ENCODE results near the gene SPTLC1. TPM values are rescaled to one million over a fixed set of nuclear protein-coding genes. Genes with fewer than 3 reads are reported as not detected.

The SPTLC1 gene
- total and polyA plus RNA-seq, 2 of the 8 experiments (the other 6 are each of a cell fraction or from before 2014, with no cell fraction given) = 34.2 to 62.1 TPM

DNA sequence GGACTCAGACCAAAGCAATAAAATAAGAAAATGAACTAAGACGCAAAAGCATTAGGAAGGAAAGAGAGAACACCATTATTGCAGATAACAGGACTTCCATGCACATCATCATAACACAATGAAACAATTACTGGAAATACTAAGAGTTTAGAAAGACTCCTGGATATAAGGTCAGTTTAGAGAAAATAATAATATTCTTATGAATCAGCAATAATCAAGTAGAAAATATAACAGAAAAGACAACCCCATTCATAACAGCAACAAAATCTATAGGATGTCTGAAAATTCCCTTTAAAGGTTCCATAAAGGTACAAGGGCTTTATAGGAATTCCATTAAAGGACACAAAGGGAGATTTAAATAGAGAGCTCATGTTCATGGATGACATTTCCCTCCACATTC is 73.0 kb downstream of the SPTLC1 start:
- Histone ChIP-seq H3K4me3 (ENCODE audit: extremely low read depth in 1 of 4, insufficient read depth in 2 of 4, low read depth in 3 of 4, low read length in 4 of 4) (no peak overlapping the region), H4K20me1 (replicated peaks in 1 of 2; ENCODE audit: control insufficient read depth in 1 of 2, insufficient read depth in 2 of 2, low read length in 2 of 2) (no peaks in the 10 kb centered on the region), H3K9me3 (ENCODE audit: insufficient read depth in 2 of 2, low read depth in 1 of 2, low read length in 1 of 2) (peaks cover 12 to 14% of the 10 kb centered on the region in 2 experiments; a peak in 3 of 4 replicates), H3K27ac (ENCODE audit: low read depth, low read length) (no peak overlapping the region), H4K5ac (ENCODE audit: insufficient read length, low read depth, low read length) (no peak overlapping the region), H2AK5ac (ENCODE audit: low read depth, low read length) (no peak overlapping the region), H3K56ac (replicated peaks; ENCODE audit: insufficient read length, low read depth, low read length) (no peak overlapping the region), H3K4ac (replicated peaks; ENCODE audit: insufficient read length, low read depth, low read length) (no peak overlapping the region), H3K79me1 (ENCODE audit: low read depth, low read length) (no peaks in the 10 kb centered on the region), H3K23me2 (ENCODE audit: low read depth, low read length) (no peaks in the 10 kb centered on the region), H2BK12ac (ENCODE audit: low read depth, low read length) (no peak overlapping the region), H3K79me2 (ENCODE audit: control insufficient read depth in 1 of 2, insufficient read depth in 2 of 2, low read length in 2 of 2) (no peaks in the 10 kb centered on the region), H4K91ac (replicated peaks; ENCODE audit: insufficient read length, low read length) (no peak overlapping the region), H3K9ac (replicated peaks in 1 of 4; ENCODE audit: extremely low read depth in 1 of 4, low read depth in 3 of 4, low read length in 3 of 4) (no peak overlapping the region), H3K27me3 (replicated peaks in 1 of 4; ENCODE audit: control insufficient read depth in 3 of 4, extremely low read depth in 1 of 4, insufficient read depth in 3 of 4, low read length in 3 of 4) (no peaks in the 10 kb centered on the region), H3K36me3 (ENCODE audit: control insufficient read depth in 2 of 4, insufficient read depth in 4 of 4, low read length in 3 of 4) (peaks cover 13 to 62% (median 35%) of the 10 kb centered on the region in 4 experiments), H2BK120ac (replicated peaks; ENCODE audit: low read depth, low read length) (no peak overlapping the region), H4K8ac (ENCODE audit: extremely low read depth, insufficient read depth, low read length) (no peak overlapping the region), H3K4me1 (replicated peaks in 1 of 4; ENCODE audit: control insufficient read depth in 3 of 4, insufficient read depth in 4 of 4, low read length in 3 of 4) (no peaks in the 10 kb centered on the region), H2BK20ac (ENCODE audit: low read length) (no peak overlapping the region), H3K23ac (ENCODE audit: insufficient read length) (no peak overlapping the region), H2BK5ac (ENCODE audit: low read depth, low read length) (no peak overlapping the region), H2BK15ac (ENCODE audit: low read length) (no peak overlapping the region), H3K18ac (ENCODE audit: extremely low read depth, low read length) (no peak overlapping the region), H2AFZ (ENCODE audit: low read length) (no peak overlapping the region), H3K4me2 (ENCODE audit: insufficient read depth in 1 of 2, low read depth in 2 of 2, low read length in 2 of 2) (no peak overlapping the region), H3K14ac (ENCODE audit: insufficient read length) (no peak overlapping the region)
- FAIRE-seq = no peak
- WGBS, 2 experiments (ENCODE audit: extremely low coverage in 1 of 2, insufficient coverage in 1 of 2, insufficient read length in 1 of 2, insufficient replicate concordance in 2 of 2, low coverage in 1 of 2, low lambda C conversion rate in 2 of 2, missing lambda C conversion rate in 1 of 2) = 100% methylated on average over 1 of the region's 1 CpG; no CpG with 5 or more reads in 1 of the 2 experiments
- TF ChIP-seq SIX5 (IDR thresholded peaks at IDR 0.05; ENCODE audit: low read depth, low read length) = no peak
- DNase-seq (ENCODE audit: low read depth in 1 of 2, low spot score in 2 of 2) = no peak
- CTCF ChIA-PET (ENCODE audit: partially characterized antibody) = no interaction called here
- POLR2A ChIA-PET (ENCODE audit: partially characterized antibody) = no interaction called here
